ENCODE results near the gene DYNLT3.

The DYNLT3 gene

GRCh38 chrX:37809970-37810369 lies 37.4 kb downstream of the DYNLT3 start:
- in situ Hi-C loops (cut with MboI; ENCODE audit: low sequenced_read_pairs, unreplicated experiment), result no loop called here
- no peak for TF ChIP-seq CTCF (IDR thresholded peaks at IDR 0.05; ENCODE audit: borderline replicate concordance, control extremely low read depth, extremely low read depth, insufficient read depth, missing control alignments)
- no peak for DNase-seq (ENCODE audit: low spot score)

- no peak for TF ChIP-seq CTCF (IDR thresholded peaks at IDR 0.05; ENCODE audit: borderline replicate concordance, control extremely low read depth, extremely low read depth, insufficient read depth, missing control alignments)
- no peak for DNase-seq (ENCODE audit: low spot score)
- in situ Hi-C loops (cut with MboI; ENCODE audit: low sequenced_read_pairs, unreplicated experiment), result no loop called here
Measured at GRCh38 chrX:37803057-37803456, 44.3 kb downstream of the DYNLT3 start.

- in situ Hi-C loops (cut with MboI; ENCODE audit: low sequenced_read_pairs, unreplicated experiment), result no loop called here
- no peak for DNase-seq (ENCODE audit: low spot score)
Measured at GRCh38 chrX:37802028-37802427, 45.3 kb downstream of the DYNLT3 start.

GRCh38 chrX:37800717-37801116 lies 46.7 kb downstream of the DYNLT3 start:
- DNase-seq (ENCODE audit: low spot score), result no peak
- in situ Hi-C loops (cut with MboI; ENCODE audit: low sequenced_read_pairs, unreplicated experiment), result no loop called here
- TF ChIP-seq CTCF (IDR thresholded peaks at IDR 0.05; ENCODE audit: borderline replicate concordance, control extremely low read depth, extremely low read depth, insufficient read depth, missing control alignments), result no peak

More at GRCh38 chrX:37802028-37802427, 45.3 kb downstream of the DYNLT3 start:
- TF ChIP-seq CTCF (IDR thresholded peaks at IDR 0.05; ENCODE audit: borderline replicate concordance, control extremely low read depth, extremely low read depth, insufficient read depth, missing control alignments), result no peak

GRCh38 chrX:37799936-37800335 lies 47.4 kb downstream of the DYNLT3 start:
- no peak for DNase-seq (ENCODE audit: low spot score)
- no peak for TF ChIP-seq CTCF (IDR thresholded peaks at IDR 0.05; ENCODE audit: borderline replicate concordance, control extremely low read depth, extremely low read depth, insufficient read depth, missing control alignments)
- in situ Hi-C loops (cut with MboI; ENCODE audit: low sequenced_read_pairs, unreplicated experiment), result no loop called here

GRCh38 chrX:37796805-37797204 lies 50.6 kb downstream of the DYNLT3 start:
- TF ChIP-seq CTCF (IDR thresholded peaks at IDR 0.05; ENCODE audit: borderline replicate concordance, control extremely low read depth, extremely low read depth, insufficient read depth, missing control alignments), result no peak
- in situ Hi-C loops (cut with MboI; ENCODE audit: low sequenced_read_pairs, unreplicated experiment), result no loop called here
- DNase-seq (ENCODE audit: low spot score), result no peak

GRCh38 chrX:37796310-37796709 lies 51.1 kb downstream of the DYNLT3 start:
- no peak for TF ChIP-seq CTCF (IDR thresholded peaks at IDR 0.05; ENCODE audit: borderline replicate concordance, control extremely low read depth, extremely low read depth, insufficient read depth, missing control alignments)
- no peak for DNase-seq (ENCODE audit: low spot score)
- in situ Hi-C loops (cut with MboI; ENCODE audit: low sequenced_read_pairs, unreplicated experiment), result no loop called here

All from GM13976 (cell line).